H7 (cell line): Measurements from ENCODE around the gene UBE2J2. TPM values are rescaled to one million over a fixed set of nuclear protein-coding genes. Genes with fewer than 3 reads are reported as not detected.
A peak's percentile ranks its signal among the peaks of the same experiment; 100 is the strongest.

Experiments used
- DNase-seq: peaks from one replicate; pipeline ENCODE4 v3.0.0; 2012
- H3K27me3 ChIP-seq: 2 replicates; pipeline ENCODE4 v1.6.0; 2011; ENCODE audit warnings: mild to moderate bottlenecking, low read length; ENCODE audit not compliant: control insufficient read depth, insufficient read depth
- H3K36me3 ChIP-seq: replicated peaks from 2 replicates; pipeline ENCODE4 v1.5.1; 2011; ENCODE audit warnings: low read length; ENCODE audit not compliant: control insufficient read depth, insufficient read depth
- H3K4me3 ChIP-seq: 2 replicates; pipeline ENCODE4 v1.5.1; 2011; ENCODE audit warnings: low read depth, mild to moderate bottlenecking, control low read depth, low read length, moderate library complexity; ENCODE audit not compliant: insufficient read depth
- total RNA-seq: library from RNA; depleted of rRNA; stranded (reverse); fragments of >200 nt; shearing (Covaris generic); gene quantifications from 2 replicates; pipeline ENCODE4 v1.2.3, GENCODE V29; 2014

The UBE2J2 gene
- total RNA-seq, 1 experiment from 2014 or later, result 105 TPM

- Histone ChIP-seq H3K4me3 (no peak overlapping the region), H3K27me3 (no peaks in the 10 kb centered on the region; the same call in 1 of the 2 replicates), H3K36me3 (peaks cover 18% of the 10 kb centered on the region)
- no peak for DNase-seq
These were observed 40.0 kb upstream of the UBE2J2 start for GRCh38 chr1:1313500-1314236.

- Histone ChIP-seq H3K4me3 (no peak overlapping the region), H3K27me3 (no peaks in the 10 kb centered on the region; the same call in 1 of the 2 replicates), H3K36me3 (peaks cover 18% of the 10 kb centered on the region)
- DNase-seq, result no peak
These were observed 39.0 kb upstream of the UBE2J2 start for GRCh38 chr1:1312450-1313314.

- Histone ChIP-seq H3K27me3 (no peaks in the 10 kb centered on the region; the same call in 1 of the 2 replicates), H3K36me3 (peaks cover 16% of the 10 kb centered on the region), H3K4me3 (no peak overlapping the region)
- no peak for DNase-seq
These were observed 37.8 kb upstream of the UBE2J2 start for GRCh38 chr1:1311107-1312104.

- Histone ChIP-seq H3K27me3 (no peaks in the 10 kb centered on the region; the same call in 1 of the 2 replicates), H3K4me3 (no peak overlapping the region), H3K36me3 (peaks cover 16% of the 10 kb centered on the region)
- DNase-seq, result no peak
These were observed 36.9 kb upstream of the UBE2J2 start for GRCh38 chr1:1310476-1311053.

- Histone ChIP-seq H3K36me3 (peaks cover 16% of the 10 kb centered on the region), H3K4me3 (no peak overlapping the region), H3K27me3 (no peaks in the 10 kb centered on the region; the same call in 1 of the 2 replicates)
- DNase-seq, result no peak
These were observed 36.4 kb upstream of the UBE2J2 start for GRCh38 chr1:1310109-1310385.

GRCh38 chr1:1309251-1310108 is 35.8 kb upstream of the UBE2J2 start:
- H3K4me3 ChIP-seq, result peak overlapping the region; percentile 92
- peak; percentile 88 for DNase-seq
- H3K27me3 ChIP-seq, result no peaks in the 10 kb centered on the region; the same call in 1 of the 2 replicates
- H3K36me3 ChIP-seq, result peaks cover 15% of the 10 kb centered on the region

GRCh38 chr1:1308756-1309250 is 35.1 kb upstream of the UBE2J2 start:
- Histone ChIP-seq H3K27me3 (no peaks in the 10 kb centered on the region; the same call in 1 of the 2 replicates), H3K4me3 (peak overlapping the region; percentile 92), H3K36me3 (peaks cover 15% of the 10 kb centered on the region)
- no peak for DNase-seq

GRCh38 chr1:1307923-1308755 is 34.5 kb upstream of the UBE2J2 start, which contains the start of the genes ACAP3 and PUSL1:
ACAP3 (minus strand) TSS chr1:1307930; CDS start chr1:1307815, 115 bp downstream.
PUSL1 (plus strand) TSS chr1:1308597; CDS start chr1:1308644, 47 bp downstream.
- DNase-seq, result peak; percentile 100

GRCh38 chr1:1307261-1307922 is 33.7 kb upstream of the UBE2J2 start:
- Histone ChIP-seq H3K4me3 (peak overlapping the region; percentile 75), H3K27me3 (no peaks in the 10 kb centered on the region; the same call in 1 of the 2 replicates), H3K36me3 (peaks cover 4% of the 10 kb centered on the region)
- peak; percentile 89 for DNase-seq

More at GRCh38 chr1:1307923-1308755, 34.5 kb upstream of the UBE2J2 start, which contains the start of the genes ACAP3 and PUSL1:
- Histone ChIP-seq H3K36me3 (peaks cover 9% of the 10 kb centered on the region), H3K4me3 (peak within 1 kb of the TSS; percentile 92), H3K27me3 (no peaks in the 10 kb centered on the region; the same call in 1 of the 2 replicates)

GRCh38 chr1:1306661-1307260 is 33.1 kb upstream of the UBE2J2 start:
- peak overlapping the region; percentile 75 for H3K4me3 ChIP-seq
- H3K36me3 ChIP-seq, result peaks cover 4% of the 10 kb centered on the region
- H3K27me3 ChIP-seq, result no peaks in the 10 kb centered on the region; the same call in 1 of the 2 replicates
- no peak for DNase-seq

- Histone ChIP-seq H3K27me3 (no peaks in the 10 kb centered on the region; the same call in 1 of the 2 replicates), H3K4me3 (peak overlapping the region; percentile 3; the same call in 1 of the 2 replicates), H3K36me3 (no peaks in the 10 kb centered on the region; the same call in none of the 2 replicates)
- peak; percentile 84 for DNase-seq
These were observed 32.5 kb upstream of the UBE2J2 start for GRCh38 chr1:1306070-1306660.
